HG03025 (cell line): ENCODE measurements around the gene CBL.
"Not testable (repeated sequence)": the region's sequence is repeated elsewhere in the genome, so short reads cannot be mapped to it uniquely, and the experiment has no call there.

Source experiments
- ATAC-seq: cut with Tn5 transposase; IDR thresholded peaks from one replicate; pipeline ENCODE4 v1.9.1; 2021; ENCODE audit warnings: mild to moderate bottlenecking, moderate library complexity; ENCODE audit not compliant: unreplicated experiment, low FRiP score

CBL gene

DNA sequence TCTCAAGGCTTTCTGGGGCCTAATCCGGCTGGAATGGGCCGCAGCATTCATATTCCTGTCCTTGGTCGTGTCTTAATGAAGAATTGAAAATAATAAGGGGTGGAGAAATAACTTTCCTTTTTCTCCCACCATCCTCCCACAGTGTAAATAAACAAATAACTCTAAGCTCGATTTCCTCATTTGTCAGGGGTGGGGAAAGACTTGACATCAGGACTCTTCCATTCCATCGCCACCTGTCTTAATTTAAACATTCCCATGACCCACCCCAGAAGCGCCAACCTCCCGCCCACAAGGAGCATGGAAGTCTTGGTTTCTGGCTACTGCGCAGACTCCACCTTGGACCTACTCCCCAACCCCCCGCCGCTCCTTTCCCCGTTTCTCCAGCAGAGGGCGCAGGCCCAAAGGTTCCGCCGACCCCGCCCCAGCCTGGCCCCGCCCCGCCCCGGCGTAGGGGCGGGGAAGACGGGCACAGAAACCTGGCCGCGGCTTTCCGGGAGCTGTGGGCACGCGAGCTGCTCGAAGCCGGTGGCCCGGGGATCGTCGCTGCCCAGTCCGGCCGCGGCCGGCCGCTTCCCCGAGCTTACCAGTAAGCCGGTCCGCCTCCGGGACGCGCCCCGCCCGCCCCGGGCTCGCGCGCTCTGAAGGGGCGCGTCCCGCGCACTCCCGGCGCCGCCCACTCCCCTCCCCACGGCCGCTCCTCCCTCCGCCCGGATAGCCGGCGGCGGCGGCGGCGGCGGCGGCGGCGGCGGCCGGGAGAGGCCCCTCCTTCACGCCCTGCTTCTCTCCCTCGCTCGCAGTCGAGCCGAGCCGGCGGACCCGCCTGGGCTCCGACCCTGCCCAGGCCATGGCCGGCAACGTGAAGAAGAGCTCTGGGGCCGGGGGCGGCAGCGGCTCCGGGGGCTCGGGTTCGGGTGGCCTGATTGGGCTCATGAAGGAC lies at the start of gene CBL:
TSS of gene CBL (plus strand) at position 766 of the 937 bp plus-strand sequence. CDS start at position 845, 79 bp downstream.
- peak; percentile 72 for ATAC-seq

DNA sequence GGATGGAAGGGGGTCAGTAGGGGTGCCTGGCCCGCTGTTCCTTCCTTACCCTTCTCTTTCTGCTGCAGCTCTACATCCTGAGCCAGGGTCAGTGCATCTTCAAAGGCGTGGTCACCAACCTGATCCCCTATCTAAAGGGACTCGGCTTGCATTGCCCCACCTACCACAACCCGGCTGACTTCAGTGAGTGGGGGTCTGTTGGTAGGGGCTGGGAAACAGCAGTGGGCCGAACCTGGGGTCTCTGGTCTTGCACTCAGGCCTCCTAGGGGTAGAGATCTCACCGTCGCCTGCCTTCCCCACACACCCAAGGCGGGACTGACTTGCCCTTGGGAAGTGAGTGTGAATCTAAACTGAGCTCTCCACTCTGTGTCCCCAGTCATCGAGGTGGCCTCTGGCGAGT lies 49.6 kb upstream of the CBL start:
- no peak for ATAC-seq

DNA sequence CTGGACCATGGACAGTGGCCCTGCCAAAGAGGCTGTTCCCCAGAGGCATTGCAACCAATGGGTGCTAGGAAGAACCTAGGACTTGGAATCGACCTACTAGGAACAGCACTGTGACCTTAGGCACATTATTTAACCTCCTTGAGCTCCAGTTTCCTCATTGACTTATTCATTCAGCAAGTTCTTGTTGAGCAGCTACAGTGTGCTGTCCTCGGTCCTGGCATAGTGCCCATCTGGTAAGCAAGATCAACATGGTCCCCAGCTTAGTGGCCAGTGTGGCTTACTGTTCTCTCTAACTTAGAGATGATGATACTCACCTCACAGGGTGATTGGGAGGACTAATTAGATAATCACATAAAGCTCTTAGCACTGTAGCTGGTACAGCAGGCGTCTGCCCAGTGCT lies 49.1 kb upstream of the CBL start:
- ATAC-seq = no peak

DNA sequence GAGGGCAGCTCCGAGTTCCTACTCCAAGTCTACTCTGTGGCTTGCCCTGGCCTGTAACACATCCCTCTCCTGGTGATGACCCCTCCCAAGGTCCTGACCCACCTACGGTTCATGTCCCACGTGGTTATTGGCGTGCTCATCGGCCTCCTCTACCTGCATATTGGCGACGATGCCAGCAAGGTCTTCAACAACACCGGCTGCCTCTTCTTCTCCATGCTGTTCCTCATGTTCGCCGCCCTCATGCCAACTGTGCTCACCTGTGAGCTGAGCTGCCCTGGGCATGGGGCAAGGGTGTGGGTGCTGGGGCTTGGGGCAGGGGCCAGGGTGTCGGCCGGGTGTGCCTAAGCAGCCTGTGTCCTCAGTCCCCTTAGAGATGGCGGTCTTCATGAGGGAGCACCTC lies 47.7 kb upstream of the CBL start:
- ATAC-seq = no peak

DNA sequence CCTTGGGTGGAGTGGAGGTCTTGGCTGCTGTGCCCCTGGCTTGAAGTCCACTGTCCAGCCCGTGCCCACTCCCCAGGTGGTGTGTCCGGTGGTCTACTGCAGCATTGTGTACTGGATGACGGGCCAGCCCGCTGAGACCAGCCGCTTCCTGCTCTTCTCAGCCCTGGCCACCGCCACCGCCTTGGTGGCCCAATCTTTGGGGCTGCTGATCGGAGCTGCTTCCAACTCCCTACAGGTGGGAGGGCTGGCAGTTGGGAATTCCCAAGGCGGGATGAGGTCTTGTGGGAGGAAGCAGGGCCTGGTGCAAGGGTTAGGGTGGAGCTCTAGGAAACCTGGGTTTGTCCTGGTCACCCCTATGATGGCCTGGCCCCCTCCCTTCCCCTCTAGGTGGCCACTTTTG lies 46.0 kb upstream of the CBL start:
- no peak for ATAC-seq

DNA sequence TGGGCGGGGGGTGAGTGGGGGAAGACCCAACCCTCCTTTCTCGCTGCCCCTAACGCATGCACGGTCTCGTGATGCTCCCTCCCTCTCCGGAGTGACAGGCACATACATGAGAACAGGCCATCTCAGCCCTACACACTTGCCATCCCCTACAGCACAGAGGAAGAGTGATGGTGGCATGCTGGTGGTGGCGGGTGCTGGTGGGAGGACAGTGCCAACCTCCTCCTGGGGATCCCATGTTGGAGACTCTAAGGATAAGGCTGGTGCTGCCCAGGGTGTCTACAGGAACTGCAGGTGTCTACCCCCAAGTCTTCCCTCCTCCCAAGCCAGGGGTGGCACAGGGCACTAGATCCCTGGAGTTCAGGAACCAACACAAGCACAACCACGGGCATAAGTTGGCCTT lies 44.3 kb upstream of the CBL start:
- no peak for ATAC-seq

DNA sequence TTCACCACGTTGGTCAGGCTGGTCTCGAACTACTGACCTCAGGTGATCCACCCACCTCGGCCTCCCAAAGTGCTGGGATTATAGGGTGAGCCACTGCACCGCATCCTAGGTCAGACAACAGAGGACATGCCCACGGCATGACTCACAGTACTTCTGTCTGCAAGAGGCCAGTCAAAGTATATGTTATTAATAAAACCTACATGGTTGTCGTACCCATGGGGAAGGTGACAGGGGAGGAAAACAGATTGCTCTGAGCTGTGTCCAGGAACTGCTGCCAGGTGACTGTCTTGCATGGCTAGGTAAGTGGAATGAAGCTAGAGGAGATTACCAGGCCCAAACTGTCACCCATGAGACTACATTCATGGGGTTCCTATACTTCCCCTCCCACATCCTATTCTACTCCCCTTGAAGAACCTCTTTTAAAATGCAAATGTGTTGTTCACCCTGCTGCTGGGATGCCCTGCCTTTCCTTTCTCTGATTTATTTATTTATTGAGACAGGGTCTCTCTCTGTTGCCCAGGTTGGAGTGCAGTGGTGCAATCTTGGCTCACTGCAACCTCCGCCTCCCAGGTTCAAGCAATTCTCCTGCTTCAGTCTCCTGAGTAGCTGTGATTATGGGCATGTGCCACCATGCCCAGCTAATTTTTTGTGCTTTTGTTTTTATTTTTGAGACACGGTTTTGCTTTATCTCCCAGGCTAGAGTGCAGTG lies 39.6 kb upstream of the CBL start:
- no peak for ATAC-seq

DNA sequence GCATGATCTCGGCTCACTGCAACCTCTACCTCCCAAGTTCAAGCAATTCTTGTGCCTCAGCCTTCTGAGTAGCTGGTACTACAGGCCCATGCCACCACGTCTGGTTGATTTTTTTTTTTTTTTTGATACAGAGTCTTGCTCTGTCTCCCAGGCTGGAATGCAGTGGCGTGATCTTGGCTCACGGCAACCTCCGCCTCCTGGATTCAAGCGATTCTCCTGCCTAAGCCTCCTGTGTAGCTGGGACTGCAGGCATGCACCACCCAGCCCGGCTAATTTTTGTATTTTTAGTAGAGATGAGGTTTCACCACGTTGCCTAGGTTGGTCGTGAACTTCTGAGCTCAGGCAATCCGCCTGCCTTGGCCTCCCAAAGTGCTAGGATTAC lies 39.1 kb upstream of the CBL start:
- not testable (repeated sequence) for ATAC-seq

DNA sequence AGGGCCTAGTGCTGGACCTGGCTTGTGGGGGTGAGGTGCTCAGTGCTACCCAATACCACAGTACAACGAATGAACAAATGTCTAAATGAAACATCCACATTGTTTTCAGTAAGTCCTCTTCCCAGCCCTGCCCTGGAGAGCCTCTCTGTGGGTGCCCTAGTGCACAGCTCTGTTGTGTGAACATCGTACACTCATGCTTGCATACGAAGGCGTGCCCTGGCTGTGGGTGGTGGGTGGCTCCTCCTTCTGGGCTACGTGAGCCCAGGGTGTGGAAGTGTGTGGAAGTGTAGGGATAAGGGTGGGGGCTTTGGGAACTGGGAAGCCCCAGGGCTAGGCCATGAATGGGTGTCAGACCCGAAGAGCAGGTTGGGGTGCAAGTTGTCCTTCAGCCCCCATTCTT lies 38.2 kb upstream of the CBL start:
- no peak for ATAC-seq

DNA sequence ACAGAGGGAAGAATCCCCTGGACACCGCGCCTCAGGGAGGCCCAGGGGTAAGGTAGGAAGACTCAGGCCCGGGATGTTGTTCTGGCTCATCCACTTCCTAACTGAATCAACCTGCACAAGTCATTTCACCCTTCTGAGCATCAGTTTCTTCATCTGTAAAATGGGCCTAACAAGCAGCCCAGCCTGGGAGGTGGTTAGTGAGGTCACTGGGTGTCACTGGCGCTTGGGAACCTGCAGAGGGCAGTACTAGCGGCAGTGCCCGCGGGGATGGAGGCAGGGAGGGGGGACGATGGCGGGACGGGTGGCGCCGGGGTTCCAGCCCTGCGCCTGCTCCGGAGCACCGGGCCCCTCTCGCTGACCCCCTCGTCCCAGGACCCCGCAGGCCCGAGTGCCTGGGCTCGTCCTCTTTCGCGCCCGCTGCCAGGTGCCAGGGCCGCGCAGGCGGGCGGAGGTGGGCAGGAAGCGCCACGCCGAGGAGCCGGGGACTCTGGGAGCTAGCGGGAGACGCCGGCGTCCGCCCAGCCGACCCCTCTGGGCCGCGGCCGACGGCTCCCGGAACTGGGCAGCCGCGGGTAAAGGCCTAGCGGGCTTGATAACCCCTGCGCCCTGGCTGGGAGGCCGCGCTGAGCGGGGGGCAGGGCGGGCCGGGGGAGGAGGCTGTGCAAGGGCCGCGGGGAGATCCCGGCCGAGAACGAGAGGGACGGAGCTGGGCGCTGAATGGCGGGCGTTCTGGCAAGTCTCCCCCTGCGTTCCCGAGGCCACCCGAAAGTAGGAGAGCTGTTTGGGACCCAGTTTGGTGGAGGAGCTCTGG lies 37.5 kb upstream of the CBL start, which contains the start of gene NLRX1:
TSS of gene NLRX1 (plus strand) at position 255 of the 811 bp plus-strand sequence. CDS start 2,679 bp downstream, outside the sequence.
- peak; percentile 74 for ATAC-seq

DNA sequence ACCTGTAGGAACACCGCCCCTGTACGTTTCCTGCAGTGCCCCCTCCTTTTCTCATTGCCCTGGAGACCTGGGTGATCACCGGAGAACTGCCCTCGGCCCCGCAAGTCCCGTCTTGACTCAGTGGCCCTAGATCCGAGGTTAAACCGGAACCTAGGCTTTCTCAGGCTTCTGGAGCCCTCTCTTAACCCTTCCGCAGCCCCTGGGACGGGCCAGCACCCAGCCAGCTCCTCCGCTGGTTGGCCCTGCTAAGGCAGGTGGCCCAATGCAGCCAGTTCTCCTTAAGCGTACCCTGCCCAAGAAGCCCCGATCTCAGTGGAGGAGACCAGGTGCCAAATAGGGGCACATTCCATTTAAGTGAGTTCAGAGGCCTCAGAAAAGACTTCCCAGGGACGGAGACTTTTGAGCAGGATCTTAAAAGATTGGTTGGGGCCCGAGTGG lies 36.8 kb upstream of the CBL start:
- ATAC-seq = no peak

DNA sequence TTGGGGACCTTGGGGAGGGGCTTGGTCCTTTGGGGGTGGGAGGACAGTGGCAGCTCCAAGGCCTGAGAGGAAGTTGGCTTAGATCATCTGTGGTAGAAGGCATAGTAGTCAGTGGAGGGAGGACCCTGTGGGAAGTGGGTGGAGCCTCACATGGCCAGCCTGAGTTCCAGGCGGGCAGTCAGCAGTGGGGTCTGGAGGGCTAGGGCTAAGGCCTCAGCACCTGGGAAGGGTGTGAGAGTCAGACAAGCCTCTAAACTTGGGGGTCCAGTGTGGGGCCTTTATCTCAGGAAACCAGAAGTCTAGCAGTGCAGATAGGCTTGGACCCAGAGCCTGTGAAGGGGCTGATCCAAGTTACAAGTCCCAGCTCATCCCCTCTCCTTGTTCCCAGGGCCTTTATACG lies 33.6 kb upstream of the CBL start:
- no peak for ATAC-seq

DNA sequence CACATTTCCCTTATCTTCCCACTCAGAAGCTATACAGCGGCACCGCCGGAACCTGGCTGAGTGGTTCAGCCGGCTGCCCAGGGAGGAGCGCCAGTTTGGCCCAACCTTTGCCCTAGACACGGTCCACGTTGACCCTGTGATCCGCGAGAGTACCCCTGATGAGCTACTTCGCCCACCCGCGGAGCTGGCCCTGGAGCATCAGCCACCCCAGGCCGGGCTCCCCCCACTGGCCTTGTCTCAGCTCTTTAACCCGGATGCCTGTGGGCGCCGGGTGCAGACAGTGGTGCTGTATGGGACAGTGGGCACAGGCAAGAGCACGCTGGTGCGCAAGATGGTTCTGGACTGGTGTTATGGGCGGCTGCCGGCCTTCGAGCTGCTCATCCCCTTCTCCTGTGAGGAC lies 32.7 kb upstream of the CBL start:
- ATAC-seq = no peak

DNA sequence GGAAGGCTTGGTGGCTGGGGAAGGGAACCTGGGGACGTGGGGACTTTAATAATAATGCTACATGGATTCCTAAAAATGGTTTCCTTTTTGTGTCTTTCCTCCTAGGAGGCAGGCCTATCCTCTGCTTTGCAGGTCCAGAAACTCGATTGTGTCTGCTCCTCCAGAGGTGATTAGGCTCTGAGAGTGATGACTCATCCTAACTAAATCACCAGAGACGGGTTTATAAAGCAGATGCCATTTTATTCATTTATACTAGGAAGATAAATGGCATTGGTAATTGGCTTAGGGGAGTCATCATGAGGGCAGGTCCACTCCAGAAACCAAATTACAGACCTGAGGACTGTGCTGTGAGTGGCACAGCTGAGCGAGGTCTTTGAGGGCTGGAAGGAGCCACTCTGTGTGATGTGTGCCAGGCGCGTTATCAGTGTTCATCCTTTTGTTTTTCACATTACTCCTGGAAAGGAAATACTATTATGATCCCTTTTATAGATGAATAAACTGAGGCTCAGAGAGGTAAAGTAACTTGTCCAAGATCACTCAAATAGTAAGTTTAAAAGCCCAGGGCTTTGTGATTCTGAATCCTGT lies 30.6 kb upstream of the CBL start:
- no peak for ATAC-seq

DNA sequence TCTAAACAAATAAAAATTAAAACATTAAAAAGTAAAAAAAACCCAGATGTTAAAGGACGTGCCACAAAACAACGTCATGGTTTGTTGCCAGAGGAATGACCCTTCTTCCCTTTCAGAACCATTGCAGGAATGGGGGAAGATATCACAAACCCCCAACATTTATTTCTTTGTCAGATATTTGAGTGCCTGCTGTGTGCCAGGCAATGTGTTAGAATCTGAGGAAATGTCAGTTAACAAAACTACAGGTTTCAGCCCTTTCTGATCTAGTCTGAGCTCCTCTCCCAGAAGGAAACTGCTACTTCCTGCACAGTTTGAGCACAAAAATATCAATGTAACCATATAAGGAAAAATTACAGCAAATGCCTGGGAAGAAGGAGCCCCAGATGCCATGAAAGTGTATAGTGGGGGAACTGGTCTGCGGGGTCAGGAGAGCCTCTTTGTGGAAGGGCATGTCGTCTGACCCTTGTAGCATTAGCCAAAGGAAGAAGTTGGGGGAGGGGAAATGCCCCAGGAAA lies 27.9 kb upstream of the CBL start:
- no peak for ATAC-seq

DNA sequence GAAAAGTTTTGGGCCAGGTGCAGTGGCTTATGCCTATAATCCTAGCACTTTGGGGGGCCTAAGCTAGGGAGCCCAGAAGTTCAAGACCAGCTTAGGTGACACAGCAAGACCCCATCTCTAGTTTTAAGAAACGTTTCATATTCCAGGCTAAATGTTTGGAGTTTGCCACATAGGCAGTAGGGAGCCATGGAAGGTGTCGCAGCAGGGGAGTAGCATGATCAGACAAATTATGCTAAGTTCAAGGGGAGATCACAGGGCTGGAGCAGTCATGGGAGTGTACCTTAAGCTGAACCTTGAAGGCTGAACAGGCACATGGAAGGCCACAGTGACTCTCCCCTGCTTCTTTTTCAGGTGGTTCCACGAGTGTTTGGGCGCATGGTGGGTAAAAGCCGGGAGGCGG lies 26.8 kb upstream of the CBL start:
- no peak for ATAC-seq

DNA sequence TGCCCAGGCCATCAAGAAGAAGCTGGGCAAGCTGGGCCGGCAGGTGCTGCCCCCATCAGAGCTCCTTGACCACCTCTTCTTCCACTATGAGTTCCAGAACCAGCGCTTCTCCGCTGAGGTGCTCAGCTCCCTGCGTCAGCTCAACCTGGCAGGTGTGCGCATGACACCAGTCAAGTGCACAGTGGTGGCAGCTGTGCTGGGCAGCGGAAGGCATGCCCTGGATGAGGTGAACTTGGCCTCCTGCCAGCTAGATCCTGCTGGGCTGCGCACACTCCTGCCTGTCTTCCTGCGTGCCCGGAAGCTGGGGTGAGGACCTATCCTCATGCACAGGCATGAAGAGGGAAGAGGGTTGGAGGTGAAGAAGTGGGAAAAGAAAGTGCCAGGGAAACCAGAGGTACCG lies 26.2 kb upstream of the CBL start:
- ATAC-seq = no peak

DNA sequence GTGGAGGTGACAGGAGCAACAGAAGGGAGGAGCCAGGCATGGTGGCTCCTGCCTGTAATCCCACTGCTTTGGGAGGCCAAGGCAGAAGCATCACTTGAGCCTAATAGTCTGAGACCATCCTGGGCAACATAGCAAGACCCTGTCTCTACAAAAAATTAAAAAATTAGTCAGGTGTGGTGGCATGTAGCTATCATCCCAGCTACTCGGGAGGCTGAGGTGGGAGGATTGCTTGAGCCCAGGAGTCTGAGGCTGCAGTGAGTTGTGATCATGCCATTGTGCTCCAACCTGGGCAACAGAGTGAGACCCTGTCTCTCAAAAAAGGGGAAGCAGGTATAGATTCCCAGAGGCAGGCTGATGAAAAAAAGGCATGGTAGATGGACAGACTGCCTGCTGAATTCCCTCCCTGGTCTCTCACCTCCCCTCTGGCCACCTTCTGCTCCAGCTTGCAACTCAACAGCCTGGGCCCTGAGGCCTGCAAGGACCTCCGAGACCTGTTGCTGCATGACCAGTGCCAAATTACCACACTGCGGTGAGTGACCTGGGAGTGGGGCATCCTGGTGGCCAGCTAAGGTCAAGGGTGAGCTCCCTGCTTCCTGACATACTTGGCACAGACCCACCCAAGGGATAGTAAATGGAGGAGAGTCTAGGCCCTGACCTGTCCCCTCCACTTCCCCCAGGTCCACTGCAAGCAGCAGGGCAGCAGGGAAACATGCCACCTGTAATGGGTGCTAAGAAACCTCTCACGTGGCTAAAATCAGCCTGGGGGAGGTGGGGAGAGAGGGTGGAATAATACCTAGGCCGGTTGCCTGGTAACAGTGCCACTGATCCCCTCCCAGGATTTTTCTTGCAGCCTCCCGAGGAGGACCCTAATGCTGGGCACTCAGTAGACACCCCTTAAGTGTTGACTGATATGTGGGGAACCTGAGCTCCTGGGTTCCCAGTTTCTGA lies 25.1 kb upstream of the CBL start:
- ATAC-seq = no peak
